ENCODE results near the gene PLPP1.

DNA sequence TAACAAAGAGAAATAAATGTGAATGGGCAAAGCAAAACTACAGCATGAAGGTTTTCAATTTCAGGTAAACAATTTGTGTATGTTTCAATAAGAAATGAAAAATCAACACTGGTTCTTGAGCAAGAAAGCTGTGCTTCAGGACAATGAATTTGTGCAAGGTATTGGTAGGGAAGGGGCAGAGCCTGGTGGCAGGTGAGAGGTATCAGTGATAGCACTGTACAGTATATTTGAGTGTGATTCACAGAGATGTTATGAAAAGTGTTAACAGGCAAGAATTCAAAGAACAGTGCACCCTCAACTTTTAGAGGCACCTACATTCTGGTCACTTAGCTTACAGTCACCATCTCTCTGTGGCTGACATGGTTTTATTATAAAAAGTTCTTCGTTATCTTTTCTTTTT is 25.7 kb downstream of the PLPP1 start:
- TF ChIP-seq, protein P1, sequence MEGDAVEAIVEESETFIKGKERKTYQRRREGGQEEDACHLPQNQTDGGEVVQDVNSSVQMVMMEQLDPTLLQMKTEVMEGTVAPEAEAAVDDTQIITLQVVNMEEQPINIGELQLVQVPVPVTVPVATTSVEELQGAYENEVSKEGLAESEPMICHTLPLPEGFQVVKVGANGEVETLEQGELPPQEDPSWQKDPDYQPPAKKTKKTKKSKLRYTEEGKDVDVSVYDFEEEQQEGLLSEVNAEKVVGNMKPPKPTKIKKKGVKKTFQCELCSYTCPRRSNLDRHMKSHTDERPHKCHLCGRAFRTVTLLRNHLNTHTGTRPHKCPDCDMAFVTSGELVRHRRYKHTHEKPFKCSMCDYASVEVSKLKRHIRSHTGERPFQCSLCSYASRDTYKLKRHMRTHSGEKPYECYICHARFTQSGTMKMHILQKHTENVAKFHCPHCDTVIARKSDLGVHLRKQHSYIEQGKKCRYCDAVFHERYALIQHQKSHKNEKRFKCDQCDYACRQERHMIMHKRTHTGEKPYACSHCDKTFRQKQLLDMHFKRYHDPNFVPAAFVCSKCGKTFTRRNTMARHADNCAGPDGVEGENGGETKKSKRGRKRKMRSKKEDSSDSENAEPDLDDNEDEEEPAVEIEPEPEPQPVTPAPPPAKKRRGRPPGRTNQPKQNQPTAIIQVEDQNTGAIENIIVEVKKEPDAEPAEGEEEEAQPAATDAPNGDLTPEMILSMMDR (IDR thresholded peaks at IDR 0.05; ENCODE audit: low read length), result no peak
- TF ChIP-seq EZH2phosphoT487 (IDR thresholded peaks at IDR 0.05; ENCODE audit: low read length), result no peak
